Spleen (tissue), 11 donors: Measurements from ENCODE around the gene NOLC1. TPM values are rescaled to one million over a fixed set of nuclear protein-coding genes. Genes with fewer than 3 reads are reported as not detected.

Source experiments
- DNase-seq: peaks from one replicate; pipeline ENCODE4 v3.0.0-alpha.2; 2020
- H3K27ac ChIP-seq, 8 donors: fragments of 200-600 bp; sonication (generic) in 7 of 8; 1 replicate in 4 of 8; 2 replicates in 4 of 8; pipeline versions ENCODE4 v1.5.0 to v1.8.0; 2016 to 2021; ENCODE audit warnings: inconsistent platforms in 4 of 8, mild to moderate bottlenecking in 4 of 8, moderate library complexity in 1 of 8
- H3K27me3 ChIP-seq, 7 donors: fragments of 200-600 bp; sonication (generic) in 6 of 7; replicated peaks in 1 of 7; 1 replicate in 4 of 7; 2 replicates in 3 of 7; pipeline versions ENCODE4 v1.5.0 to v1.8.0; 2016 to 2021; ENCODE audit warnings: inconsistent platforms in 3 of 7, mild to moderate bottlenecking in 1 of 7
- H3K36me3 ChIP-seq, 6 donors: fragments of 200-600 bp; sonication (generic) in 5 of 6; 1 replicate in 4 of 6; 2 replicates in 2 of 6; pipeline versions ENCODE4 v1.5.0 to v1.8.0; 2016 to 2021; ENCODE audit warnings: inconsistent platforms in 2 of 6
- H3K4me1 ChIP-seq, 6 donors: fragments of 200-600 bp; sonication (generic) in 5 of 6; 1 replicate in 3 of 6; 2 replicates in 3 of 6; pipeline versions ENCODE4 v1.5.0 to v1.8.0; 2016 to 2021; ENCODE audit warnings: inconsistent platforms in 3 of 6
- H3K4me3 ChIP-seq, 8 donors: fragments of 200-600 bp; sonication (generic) in 7 of 8; 1 replicate in 4 of 8; 2 replicates in 4 of 8; pipeline versions ENCODE4 v1.5.0 to v1.8.0; 2016 to 2021; ENCODE audit warnings: inconsistent platforms in 4 of 8, mild to moderate bottlenecking in 4 of 8, moderate library complexity in 2 of 8
- H3K9me3 ChIP-seq, 8 donors: fragments of 200-600 bp; sonication (generic) in 7 of 8; 1 replicate in 4 of 8; 2 replicates in 4 of 8; pipeline versions ENCODE4 v1.5.0 to v1.8.0; 2016 to 2021; ENCODE audit warnings: inconsistent platforms in 4 of 8
- POLR2A ChIP-seq, 3 donors: fragments of 450-650 bp; IDR thresholded peaks; one replicate each; pipeline ENCODE4 v1.5.1; 2017; ENCODE audit warnings: antibody characterized with exemption in 3 of 3, mild to moderate bottlenecking in 1 of 3
- POLR2AphosphoS5 ChIP-seq, 3 donors: sonication (generic); formaldehyde crosslinking; IDR thresholded peaks; one replicate each; pipeline ENCODE4 v1.5.1; 2017; ENCODE audit warnings: antibody characterized with exemption in 3 of 3
- WGBS, 5 donors: extraction: QIAGEN DNeasy Blood & Tissue Kit in 3 of 5; methylation state at CpG; one replicate each; pipeline versions ENCODE4 v1.1.5 to v1.1.7; 2013 to 2018; 5-methylcytosine and 5-hydroxymethylcytosine counted together
- intact Hi-C: fragments of 100-400 bp; cut with DNase I; formaldehyde crosslinking; loops from one replicate; pipeline ENCODE4 v1.15.0; 2023; ENCODE audit warnings: low total_unique reads
- polyA plus RNA-seq, 3 donors: library from polyadenylated mRNA; stranded (reverse); fragments of 200-250 nt; gene quantifications; one replicate each; pipeline ENCODE4 v1.2.1, GENCODE V29; 2013
- total RNA-seq, 7 donors: library from RNA; depleted of rRNA in 3 of 7; stranded (reverse); fragments of >200 nt in 3 of 7; fragmentation: NEBNext Ultra II Directional in 4 of 7; extraction: Animal tissue kit (Norgen Biotek cat#: 25700) in 4 of 7; gene quantifications; one replicate each; pipeline versions ENCODE4 v1.1.0 to v1.2.1, GENCODE V29; 2016 to 2021
- TF ChIP-seq, protein P1 (sequence below), 11 experiments: fragments of 200-600 bp in 7 of 11; fragments of 450-650 bp in 4 of 11; sonication (generic) in 4 of 11; IDR thresholded peaks in 8 of 11; conservative IDR thresholded peaks in 3 of 11; 1 replicate in 7 of 11; 2 replicates in 4 of 11; pipeline versions ENCODE4 v1.4.0 to v1.8.0; 2016 to 2021; ENCODE audit warnings: antibody characterized with exemption in 11 of 11, inconsistent platforms in 4 of 11, mild to moderate bottlenecking in 1 of 11
- donor health status: healthy with polysubstance abuse.
- donor health status: DM: no; HTN: no; CAD: no; lungs with moderate emphysema.
- donor health status: DM: no; HTN: no; CAD: no.
- donor health status: Bipolar disorder and iron deficiency.
- donor health status: healthy.
- donor health status: DM: no; HTN: no; CAD: no.
- donor health status: DM: yes; HTN: yes; CAD: no.

The NOLC1 gene
- total and polyA plus RNA-seq, 10 donors, result 24.6 to 60.0 (median 39.0) TPM

DNA sequence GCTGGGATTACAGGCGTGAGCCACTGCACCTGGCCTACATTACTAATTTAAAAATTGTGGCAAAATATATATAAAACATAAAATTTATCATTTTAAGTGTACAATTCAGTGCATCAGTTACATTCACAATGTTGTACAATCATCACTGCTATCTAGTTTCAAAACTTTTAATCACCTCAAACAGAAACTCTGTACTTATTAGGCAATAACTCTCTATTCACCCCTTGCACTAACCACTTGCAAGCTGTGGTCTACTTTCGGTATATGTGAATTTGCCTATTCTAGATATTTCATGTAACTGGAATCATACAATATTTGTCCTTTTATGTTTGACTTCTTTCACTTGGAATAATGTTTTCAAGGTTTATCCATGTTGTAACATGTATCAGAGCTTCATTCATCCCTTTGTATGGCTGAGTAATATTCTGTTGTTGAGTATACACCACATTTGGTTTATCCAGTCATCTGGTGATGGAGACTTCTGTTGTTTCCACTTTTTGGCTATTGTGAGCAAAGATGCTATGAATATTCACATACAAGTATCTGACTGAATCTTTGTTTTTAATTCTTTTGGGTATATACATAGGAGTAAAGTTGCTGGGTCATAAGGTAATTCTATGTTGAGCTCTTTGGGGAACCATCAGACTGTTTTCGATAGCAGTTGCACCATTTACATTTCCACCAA is 59.6 kb downstream of the NOLC1 start:
- DNase-seq, result no peak
- Histone ChIP-seq H3K27ac (no peak overlapping the region), H3K4me3 (no peak overlapping the region), H3K9me3 (no peaks in the 10 kb centered on the region), H3K36me3 (no peaks in the 10 kb centered on the region), H3K27me3 (no peaks in the 10 kb centered on the region), H3K4me1 (peaks cover 0 to 5% (median 4%) of the 10 kb centered on the region in 6 donors)
- 60 to 87% (median 78%) methylated on average over 3 of the region's 3 CpGs for WGBS, 5 donors
- TF ChIP-seq, protein P1, sequence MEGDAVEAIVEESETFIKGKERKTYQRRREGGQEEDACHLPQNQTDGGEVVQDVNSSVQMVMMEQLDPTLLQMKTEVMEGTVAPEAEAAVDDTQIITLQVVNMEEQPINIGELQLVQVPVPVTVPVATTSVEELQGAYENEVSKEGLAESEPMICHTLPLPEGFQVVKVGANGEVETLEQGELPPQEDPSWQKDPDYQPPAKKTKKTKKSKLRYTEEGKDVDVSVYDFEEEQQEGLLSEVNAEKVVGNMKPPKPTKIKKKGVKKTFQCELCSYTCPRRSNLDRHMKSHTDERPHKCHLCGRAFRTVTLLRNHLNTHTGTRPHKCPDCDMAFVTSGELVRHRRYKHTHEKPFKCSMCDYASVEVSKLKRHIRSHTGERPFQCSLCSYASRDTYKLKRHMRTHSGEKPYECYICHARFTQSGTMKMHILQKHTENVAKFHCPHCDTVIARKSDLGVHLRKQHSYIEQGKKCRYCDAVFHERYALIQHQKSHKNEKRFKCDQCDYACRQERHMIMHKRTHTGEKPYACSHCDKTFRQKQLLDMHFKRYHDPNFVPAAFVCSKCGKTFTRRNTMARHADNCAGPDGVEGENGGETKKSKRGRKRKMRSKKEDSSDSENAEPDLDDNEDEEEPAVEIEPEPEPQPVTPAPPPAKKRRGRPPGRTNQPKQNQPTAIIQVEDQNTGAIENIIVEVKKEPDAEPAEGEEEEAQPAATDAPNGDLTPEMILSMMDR (IDR thresholded peaks at IDR 0.05 in 8 of 11, conservative IDR thresholded peaks at IDR 0.05 in 3 of 11), result no peak
- no peak for TF ChIP-seq POLR2AphosphoS5 (IDR thresholded peaks at IDR 0.05)
- TF ChIP-seq POLR2A (IDR thresholded peaks at IDR 0.05), result no peak
- intact Hi-C loops, result no loop called here

Other genes with a start within 250 kb of the NOLC1 start
- gene ARMH3, start 96.2 kb upstream of the NOLC1 start, total RNA-seq, result 10 to 100 TPM; 19.4 to 37.4 (median 25.8) TPM
- gene ARMH3, start 96.2 kb upstream of the NOLC1 start, polyA plus RNA-seq, result 10 to 100 TPM; 11.6 to 13.5 (median 13.5) TPM
- 10 to 100 TPM; 15.9 to 29.5 (median 21.9) TPM for gene HPS6, start 87.0 kb upstream of the NOLC1 start, total RNA-seq
- 10 to 100 TPM in 2 of 3 donors, 1 to 10 TPM in 1; 7.2 to 14.1 (median 10.8) TPM for gene HPS6, start 87.0 kb upstream of the NOLC1 start, polyA plus RNA-seq
- 10 to 100 TPM; 59.3 to 89.9 (median 71.1) TPM for gene LDB1, start 32.0 kb upstream of the NOLC1 start, total RNA-seq
- 10 to 100 TPM; 22.5 to 50.2 (median 25.4) TPM for gene LDB1, start 32.0 kb upstream of the NOLC1 start, polyA plus RNA-seq
- gene PPRC1, start 19.3 kb upstream of the NOLC1 start, total RNA-seq, result 10 to 100 TPM; 22.3 to 52.5 (median 30.9) TPM
- gene PPRC1, start 19.3 kb upstream of the NOLC1 start, polyA plus RNA-seq, result 10 to 100 TPM; 12.1 to 22.0 (median 15.4) TPM
- 1 to 10 TPM in 1 of 7 donors, under 1 TPM in 4, not detected in 2; 0.26 to 2.0 (median 0.64) TPM for gene ELOVL3, start 73.9 kb downstream of the NOLC1 start, total RNA-seq
- 1 to 10 TPM in 2 of 3 donors, under 1 TPM in 1; 0.08 to 1.1 (median 1.1) TPM for gene ELOVL3, start 73.9 kb downstream of the NOLC1 start, polyA plus RNA-seq
- not detected for gene PITX3, start 89.1 kb downstream of the NOLC1 start, total RNA-seq
- gene PITX3, start 89.1 kb downstream of the NOLC1 start, polyA plus RNA-seq, result not detected
- gene GBF1, start 93.1 kb downstream of the NOLC1 start, total RNA-seq, result 10 to 100 TPM; 36.4 to 42.1 (median 41.3) TPM
- 10 to 100 TPM in 1 of 3 donors, 1 to 10 TPM in 2; 5.8 to 11.5 (median 7.3) TPM for gene GBF1, start 93.1 kb downstream of the NOLC1 start, polyA plus RNA-seq
- 100 to 1,000 TPM in 3 of 7 donors, 10 to 100 TPM in 4; 51.6 to 161 (median 75.2) TPM for gene NFKB2, start 243.3 kb downstream of the NOLC1 start, total RNA-seq
- 10 to 100 TPM; 34.7 to 55.2 (median 51.9) TPM for gene NFKB2, start 243.3 kb downstream of the NOLC1 start, polyA plus RNA-seq